HCT116 (cell line): ENCODE data around the gene ARHGAP31. TPM values are rescaled to one million over a fixed set of nuclear protein-coding genes. Genes with fewer than 3 reads are reported as not detected.

Source experiments
- ATAC-seq: fragments of 200-7000 bp; cut with Tn5 transposase; 2 replicates; pipeline ENCODE4 v1.9.1; 2020; ENCODE audit warnings: mild to moderate bottlenecking, moderate library complexity
- BruUV-seq: library from RNA; stranded (reverse); fragments of 400-500 nt; replicated peaks from 2 replicates; lab custom pipeline; 2021; lab: Mats Ljungman, UMichigan
- CTCF ChIA-PET: fragments of 300-600 bp; sonication (Branson Sonifier 250); formaldehyde crosslinking; loops from one replicate; lab custom pipeline; 2021; ENCODE audit warnings: antibody characterized with exemption; lab: Charles Lee
- POLR2A ChIA-PET: fragments of 300-600, 350-600 bp; sonication (Branson Sonifier 250); formaldehyde crosslinking; loops from one replicate; lab custom pipeline; 2021; ENCODE audit warnings: antibody characterized with exemption; lab: Charles Lee
- RAD21 ChIA-PET, 2 experiments: fragments of 300-600 bp; sonication (Branson Sonifier 250); formaldehyde crosslinking; loops; one replicate each; lab custom pipeline; 2023; ENCODE audit warnings: low total read pairs in 2 of 2; ENCODE audit not compliant: uncharacterized antibody in 2 of 2, unreplicated experiment in 2 of 2, low non-redundant PET in 1 of 2; lab: Charles Lee
- DNase-seq: peaks from one replicate; pipeline ENCODE4 v3.0.0-alpha.2; 2010; ENCODE audit warnings: low read depth, low spot score
- H2AFZ ChIP-seq: fragments of 200-600 bp; shearing (Covaris generic), sonication (generic); 2 replicates; pipeline ENCODE4 v1.6.1; 2017; ENCODE audit warnings: low read depth, mixed run types, mixed read lengths, antibody characterized with exemption, low read length; ENCODE audit not compliant: poor library complexity, severe bottlenecking
- H3K27ac ChIP-seq: 2 replicates; pipeline ENCODE4 v1.5.1; 2012; ENCODE audit warnings: low read depth, low read length
- H3K27me3 ChIP-seq: fragments of 200-600 bp; sonication (generic); 2 replicates; pipeline ENCODE4 v1.6.1; 2016; ENCODE audit warnings: mixed run types, low read length, mixed read lengths; ENCODE audit not compliant: insufficient read depth
- H3K36me3 ChIP-seq, 2 experiments: fragments of 200-500 bp in 1 of 2; fragments of 200-600 bp in 1 of 2; sonication (Bioruptor generic) in 1 of 2; sonication (generic) in 1 of 2; 2 replicates each; pipeline versions ENCODE4 v1.5.1 to v1.6.1; 2014 to 2016; ENCODE audit warnings: low read length in 2 of 2, inconsistent platforms in 1 of 2, mixed read lengths in 1 of 2, mixed run types in 1 of 2; ENCODE audit not compliant: insufficient read depth in 2 of 2, control insufficient read depth in 1 of 2
- H3K4me1 ChIP-seq, 2 experiments: fragments of 200-600 bp in 1 of 2; sonication (generic) in 1 of 2; 2 replicates each; pipeline versions ENCODE4 v1.5.1 to v1.6.1; 2012 to 2017; ENCODE audit warnings: low read length in 2 of 2, inconsistent platforms in 1 of 2, mild to moderate bottlenecking in 1 of 2, mixed read lengths in 1 of 2, mixed run types in 1 of 2, moderate library complexity in 1 of 2; ENCODE audit not compliant: insufficient read depth in 2 of 2, control insufficient read depth in 1 of 2
- H3K4me2 ChIP-seq: fragments of 200-600 bp; sonication (generic); 2 replicates; pipeline ENCODE4 v1.6.1; 2017; ENCODE audit warnings: mixed run types, low read length, mixed read lengths
- H3K4me3 ChIP-seq, 2 experiments: fragments of 200-600 bp in 1 of 2; sonication (generic) in 1 of 2; replicated peaks in 1 of 2; 2 replicates each; pipeline ENCODE4 v1.5.1; 2011 to 2016; ENCODE audit warnings: low read length in 2 of 2, control low read depth in 1 of 2, low read depth in 1 of 2, mild to moderate bottlenecking in 1 of 2, mixed read lengths in 1 of 2, mixed run types in 1 of 2
- H3K79me2 ChIP-seq: fragments of 200-600 bp; sonication (generic); 2 replicates; pipeline ENCODE4 v1.6.1; 2017; ENCODE audit warnings: mild to moderate bottlenecking, mixed run types, low read length, moderate library complexity, mixed read lengths; ENCODE audit not compliant: insufficient read depth
- H3K9ac ChIP-seq: fragments of 200-600 bp; sonication (generic); 2 replicates; pipeline ENCODE4 v1.6.1; 2016; ENCODE audit warnings: low read length, mixed read lengths
- H3K9me2 ChIP-seq: fragments of 200-600 bp; sonication (generic), shearing (Covaris generic); 2 replicates; pipeline ENCODE4 v1.6.1; 2017; ENCODE audit warnings: mixed run types, mild to moderate bottlenecking, moderate library complexity; ENCODE audit not compliant: insufficient read depth
- H3K9me3 ChIP-seq, 2 experiments: fragments of 200-500 bp in 1 of 2; fragments of 200-600 bp in 1 of 2; sonication (Bioruptor generic) in 1 of 2; sonication (generic) in 1 of 2; 2 replicates each; pipeline ENCODE4 v1.6.1; 2014 to 2017; ENCODE audit warnings: low read length in 2 of 2, mixed read lengths in 2 of 2, inconsistent platforms in 1 of 2, low read depth in 1 of 2, mild to moderate bottlenecking in 1 of 2, mixed run types in 1 of 2, moderate library complexity in 1 of 2; ENCODE audit not compliant: control insufficient read depth in 1 of 2, insufficient read depth in 1 of 2
- H4K20me1 ChIP-seq: fragments of 200-600 bp; sonication (generic), shearing (Covaris generic); 2 replicates; pipeline ENCODE4 v1.6.1; 2017; ENCODE audit warnings: mixed run types, mild to moderate bottlenecking, moderate library complexity; ENCODE audit not compliant: insufficient read depth
- CEBPB ChIP-seq: IDR thresholded peaks from 2 replicates; pipeline ENCODE4 v1.6.1; 2012; ENCODE audit warnings: low read depth
- EGR1 ChIP-seq: IDR thresholded peaks from 2 replicates; pipeline ENCODE4 v1.6.1; 2012; ENCODE audit warnings: low read depth
- ELF1 ChIP-seq: IDR thresholded peaks from 2 replicates; pipeline ENCODE4 v1.6.1; 2012; ENCODE audit warnings: low read depth, borderline replicate concordance
- EZH2 ChIP-seq: fragments of 200-600 bp; sonication (generic); IDR thresholded peaks from 2 replicates; pipeline ENCODE4 v1.6.1; 2017; ENCODE audit warnings: antibody characterized with exemption, mixed run types
- EZH2phosphoT487 ChIP-seq: fragments of 200-600 bp; IDR thresholded peaks from 2 replicates; pipeline ENCODE4 v1.6.1; 2018; ENCODE audit warnings: antibody characterized with exemption, borderline replicate concordance
- FOSL1 ChIP-seq: IDR thresholded peaks from 2 replicates; pipeline ENCODE4 v1.6.1; 2012; ENCODE audit warnings: low read depth
- JUND ChIP-seq: IDR thresholded peaks from 2 replicates; pipeline ENCODE4 v1.6.1; 2012
- POLR2A ChIP-seq: IDR thresholded peaks from 2 replicates; pipeline ENCODE4 v1.7.0; 2011; ENCODE audit warnings: borderline replicate concordance; ENCODE audit not compliant: insufficient read depth, insufficient read length; ENCODE audit errors: extremely low read depth
- POLR2AphosphoS5 ChIP-seq: IDR thresholded peaks from 2 replicates; pipeline ENCODE4 v1.6.1; 2011; ENCODE audit warnings: mild to moderate bottlenecking, low read depth, low read length, moderate library complexity
- RAD21 ChIP-seq: IDR thresholded peaks from 2 replicates; pipeline ENCODE4 v1.6.1; 2012; ENCODE audit warnings: low read depth, mild to moderate bottlenecking
- REST ChIP-seq: IDR thresholded peaks from 2 replicates; pipeline ENCODE4 v1.6.1; 2012; ENCODE audit warnings: low read depth
- SIN3A ChIP-seq: IDR thresholded peaks from 2 replicates; pipeline ENCODE4 v1.6.1; 2012; ENCODE audit warnings: low read depth
- SP1 ChIP-seq: IDR thresholded peaks from 2 replicates; pipeline ENCODE4 v1.6.1; 2012; ENCODE audit warnings: low read depth
- SRF ChIP-seq: IDR thresholded peaks from 2 replicates; pipeline ENCODE4 v1.6.1; 2012; ENCODE audit warnings: low read depth
- YY1 ChIP-seq: IDR thresholded peaks from 2 replicates; pipeline ENCODE4 v1.6.1; 2011; ENCODE audit warnings: low read length, low read depth, moderate library complexity, mild to moderate bottlenecking; ENCODE audit not compliant: insufficient replicate concordance; ENCODE audit errors: extremely low read depth
- ZFX ChIP-seq: fragments of 450-650 bp; IDR thresholded peaks from 2 replicates; pipeline ENCODE4 v1.6.1; 2017
- intact Hi-C: fragments of 100-400 bp; cut with micrococcal nuclease; formaldehyde crosslinking; loops from 2 replicates; pipeline ENCODE4 v1.10.0; 2022
- total RNA-seq: library from RNA; stranded (reverse); gene quantifications from one replicate; pipeline ENCODE4 v1.2.1, GENCODE V29; 2021; ENCODE audit not compliant: unreplicated experiment
- TF ChIP-seq, protein P1 (sequence below): IDR thresholded peaks from 2 replicates; pipeline ENCODE4 v1.6.1; 2012
- TF ChIP-seq, protein P2 (sequence below): IDR thresholded peaks from 2 replicates; pipeline ENCODE4 v1.6.1; 2011; ENCODE audit warnings: mild to moderate bottlenecking, low read length, moderate library complexity; ENCODE audit not compliant: insufficient replicate concordance; ENCODE audit errors: extremely low read depth
- TF ChIP-seq, protein P3 (sequence below), 3 experiments: fragments of 200-600 bp in 1 of 3; sonication (generic) in 1 of 3; IDR thresholded peaks in 2 of 3; conservative IDR thresholded peaks in 1 of 3; 2 replicates each; pipeline ENCODE4 v1.5.1; 2012 to 2017; ENCODE audit warnings: low read depth in 2 of 3, low read length in 2 of 3, antibody characterized with exemption in 1 of 3, borderline replicate concordance in 1 of 3, control low read depth in 1 of 3, mild to moderate bottlenecking in 1 of 3, mixed read lengths in 1 of 3, mixed run types in 1 of 3, moderate library complexity in 1 of 3; ENCODE audit not compliant: insufficient read depth in 1 of 3

The ARHGAP31 gene
- total RNA-seq, 1 experiment from 2014 or later = 0.93 TPM

DNA sequence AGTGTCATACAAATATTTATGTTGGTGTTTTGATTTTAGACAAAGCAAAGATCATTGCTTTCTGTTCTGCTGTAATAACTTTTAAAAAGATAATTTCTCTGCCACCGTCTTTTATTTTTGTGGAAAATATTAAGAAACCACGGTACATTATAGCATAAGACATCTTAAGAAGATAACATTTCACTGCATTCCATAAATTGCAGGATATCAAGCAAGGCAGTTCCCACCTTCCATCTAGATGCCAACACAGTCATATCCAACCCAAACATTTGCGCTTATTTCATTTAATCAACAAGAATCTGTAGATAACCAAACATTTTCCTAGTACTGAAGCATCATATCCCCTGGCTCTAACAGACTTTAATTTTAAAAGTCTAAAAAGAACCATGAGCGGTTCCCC is 25.1 kb downstream of the ARHGAP31 start:
- RAD21 ChIA-PET = no interaction called here
- no peak for TF ChIP-seq SIN3A
- TF ChIP-seq, protein P1, sequence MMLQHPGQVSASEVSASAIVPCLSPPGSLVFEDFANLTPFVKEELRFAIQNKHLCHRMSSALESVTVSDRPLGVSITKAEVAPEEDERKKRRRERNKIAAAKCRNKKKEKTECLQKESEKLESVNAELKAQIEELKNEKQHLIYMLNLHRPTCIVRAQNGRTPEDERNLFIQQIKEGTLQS = no peak
- TF ChIP-seq CEBPB = no peak
- TF ChIP-seq EZH2 = no peak
- no peak for TF ChIP-seq EGR1
- TF ChIP-seq SP1 = no peak
- TF ChIP-seq SRF = no peak
- no peak for TF ChIP-seq YY1
- TF ChIP-seq ELF1 = no peak
- no peak for TF ChIP-seq POLR2A
- TF ChIP-seq POLR2AphosphoS5 = no peak
- TF ChIP-seq, protein P2, sequence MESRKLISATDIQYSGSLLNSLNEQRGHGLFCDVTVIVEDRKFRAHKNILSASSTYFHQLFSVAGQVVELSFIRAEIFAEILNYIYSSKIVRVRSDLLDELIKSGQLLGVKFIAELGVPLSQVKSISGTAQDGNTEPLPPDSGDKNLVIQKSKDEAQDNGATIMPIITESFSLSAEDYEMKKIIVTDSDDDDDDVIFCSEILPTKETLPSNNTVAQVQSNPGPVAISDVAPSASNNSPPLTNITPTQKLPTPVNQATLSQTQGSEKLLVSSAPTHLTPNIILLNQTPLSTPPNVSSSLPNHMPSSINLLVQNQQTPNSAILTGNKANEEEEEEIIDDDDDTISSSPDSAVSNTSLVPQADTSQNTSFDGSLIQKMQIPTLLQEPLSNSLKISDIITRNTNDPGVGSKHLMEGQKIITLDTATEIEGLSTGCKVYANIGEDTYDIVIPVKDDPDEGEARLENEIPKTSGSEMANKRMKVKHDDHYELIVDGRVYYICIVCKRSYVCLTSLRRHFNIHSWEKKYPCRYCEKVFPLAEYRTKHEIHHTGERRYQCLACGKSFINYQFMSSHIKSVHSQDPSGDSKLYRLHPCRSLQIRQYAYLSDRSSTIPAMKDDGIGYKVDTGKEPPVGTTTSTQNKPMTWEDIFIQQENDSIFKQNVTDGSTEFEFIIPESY = no peak
- TF ChIP-seq EZH2phosphoT487 = no peak
- TF ChIP-seq JUND = no peak
- TF ChIP-seq REST = no peak
- no peak for TF ChIP-seq ZFX
- TF ChIP-seq FOSL1 = no peak
- no peak for TF ChIP-seq RAD21
- TF ChIP-seq, protein P3, sequence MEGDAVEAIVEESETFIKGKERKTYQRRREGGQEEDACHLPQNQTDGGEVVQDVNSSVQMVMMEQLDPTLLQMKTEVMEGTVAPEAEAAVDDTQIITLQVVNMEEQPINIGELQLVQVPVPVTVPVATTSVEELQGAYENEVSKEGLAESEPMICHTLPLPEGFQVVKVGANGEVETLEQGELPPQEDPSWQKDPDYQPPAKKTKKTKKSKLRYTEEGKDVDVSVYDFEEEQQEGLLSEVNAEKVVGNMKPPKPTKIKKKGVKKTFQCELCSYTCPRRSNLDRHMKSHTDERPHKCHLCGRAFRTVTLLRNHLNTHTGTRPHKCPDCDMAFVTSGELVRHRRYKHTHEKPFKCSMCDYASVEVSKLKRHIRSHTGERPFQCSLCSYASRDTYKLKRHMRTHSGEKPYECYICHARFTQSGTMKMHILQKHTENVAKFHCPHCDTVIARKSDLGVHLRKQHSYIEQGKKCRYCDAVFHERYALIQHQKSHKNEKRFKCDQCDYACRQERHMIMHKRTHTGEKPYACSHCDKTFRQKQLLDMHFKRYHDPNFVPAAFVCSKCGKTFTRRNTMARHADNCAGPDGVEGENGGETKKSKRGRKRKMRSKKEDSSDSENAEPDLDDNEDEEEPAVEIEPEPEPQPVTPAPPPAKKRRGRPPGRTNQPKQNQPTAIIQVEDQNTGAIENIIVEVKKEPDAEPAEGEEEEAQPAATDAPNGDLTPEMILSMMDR (IDR thresholded peaks at IDR 0.05 in 2 of 3, conservative IDR thresholded peaks at IDR 0.05 in 1 of 3; ENCODE audit: borderline replicate concordance in 1 of 3, insufficient read depth in 1 of 3, low read depth in 2 of 3, low read length in 2 of 3) = no peak
- TF ChIP-seq, all 23 proteins: peak for 0
- H3K4me1 ChIP-seq = peaks cover 15 to 20% of the 10 kb centered on the region in 2 experiments; a peak in 3 of 4 replicates
- H3K27ac ChIP-seq = no peak overlapping the region
- H3K36me3 ChIP-seq = no peaks in the 10 kb centered on the region
- H3K79me2 ChIP-seq = no peaks in the 10 kb centered on the region
- no peaks in the 10 kb centered on the region for H3K9me2 ChIP-seq
- no peak for ATAC-seq
- no peak overlapping the region for H2AFZ ChIP-seq
- H4K20me1 ChIP-seq = no peaks in the 10 kb centered on the region
- no peak overlapping the region for H3K4me2 ChIP-seq
- intact Hi-C loops = no loop called here
- ChIA-PET POLR2A (no interaction called here), CTCF (no interaction called here)
- no peak overlapping the region for H3K4me3 ChIP-seq
- H3K27me3 ChIP-seq = no peaks in the 10 kb centered on the region
- no TSS peak for BruUV-seq
- no peak for DNase-seq
- H3K9ac ChIP-seq = no peak overlapping the region
- no peaks in the 10 kb centered on the region for H3K9me3 ChIP-seq
